GM21381 (cell line): ENCODE data around the gene ADGRL2.

Experiments used
- ATAC-seq: cut with Tn5 transposase; IDR thresholded peaks from one replicate; pipeline ENCODE4 v1.9.1; 2021; ENCODE audit warnings: mild to moderate bottlenecking, moderate library complexity; ENCODE audit not compliant: unreplicated experiment

The ADGRL2 gene

GRCh38 chr1:81974883-81975555, 174.3 kb downstream of the ADGRL2 start:
- no peak for ATAC-seq

GRCh38 chr1:81976539-81976938, 175.8 kb downstream of the ADGRL2 start:
- ATAC-seq, result no peak

- no peak for ATAC-seq
These were observed 178.2 kb downstream of the ADGRL2 start for GRCh38 chr1:81978945-81979344.

- ATAC-seq, result no peak
These were observed 181.8 kb downstream of the ADGRL2 start for GRCh38 chr1:81982523-81982922.

GRCh38 chr1:81989524-81989923, 188.8 kb downstream of the ADGRL2 start:
- ATAC-seq, result no peak

GRCh38 chr1:81990241-81990640, 189.5 kb downstream of the ADGRL2 start:
- ATAC-seq, result no peak

GRCh38 chr1:81998165-81998564, 197.4 kb downstream of the ADGRL2 start:
- no peak for ATAC-seq

- ATAC-seq, result no peak
These were observed 198.6 kb downstream of the ADGRL2 start for GRCh38 chr1:81999364-81999763.

GRCh38 chr1:82000221-82000620, 199.5 kb downstream of the ADGRL2 start:
- no peak for ATAC-seq

- ATAC-seq, result no peak
These were observed 200.6 kb downstream of the ADGRL2 start for GRCh38 chr1:82001345-82001744.

GRCh38 chr1:82007804-82008203, 207.1 kb downstream of the ADGRL2 start:
- ATAC-seq, result no peak

- no peak for ATAC-seq
These were observed 213.0 kb downstream of the ADGRL2 start for GRCh38 chr1:82013702-82014101.

GRCh38 chr1:82015444-82015843, 214.7 kb downstream of the ADGRL2 start:
- no peak for ATAC-seq

GRCh38 chr1:82018319-82018718, 217.6 kb downstream of the ADGRL2 start:
- ATAC-seq, result no peak

GRCh38 chr1:82019508-82019907, 218.8 kb downstream of the ADGRL2 start:
- ATAC-seq, result no peak

- no peak for ATAC-seq
These were observed 230.1 kb downstream of the ADGRL2 start for GRCh38 chr1:82030830-82031229.

GRCh38 chr1:82032068-82032467, 231.3 kb downstream of the ADGRL2 start:
- ATAC-seq, result no peak

GRCh38 chr1:82034812-82035211, 234.1 kb downstream of the ADGRL2 start:
- ATAC-seq, result no peak
